Umbilical cord (tissue), 2 donors: Measurements from ENCODE around the gene CDH15. TPM values are rescaled to one million over a fixed set of nuclear protein-coding genes. Genes with fewer than 3 reads are reported as not detected.
"Not testable (repeated sequence)": the region's sequence is repeated elsewhere in the genome, so short reads cannot be mapped to it uniquely, and the experiment has no call there.

Experiments used
- DNase-seq: peaks from one replicate; pipeline ENCODE4 v3.0.0-alpha.2; 2015; ENCODE audit warnings: low spot score
- total RNA-seq: library from RNA; depleted of rRNA; stranded (reverse); fragments of >200 nt; gene quantifications from one replicate; pipeline ENCODE4 v1.2.3, GENCODE V29; 2014; ENCODE audit warnings: low replicate concordance; ENCODE audit not compliant: insufficient read depth

The CDH15 gene
- total RNA-seq, 1 donor from 2014 or later = 0.48 TPM

- DNase-seq = no peak
These were observed 53.1 kb downstream of the CDH15 start for GRCh38 chr16:89224665-89225064.

GRCh38 chr16:89230255-89230654 lies 58.7 kb downstream of the CDH15 start:
- DNase-seq = no peak

GRCh38 chr16:89232107-89232506 lies 60.6 kb downstream of the CDH15 start:
- no peak for DNase-seq

GRCh38 chr16:89233678-89234490 lies 62.3 kb downstream of the CDH15 start:
- DNase-seq = no peak

GRCh38 chr16:89237733-89238132 lies 66.2 kb downstream of the CDH15 start:
- DNase-seq = no peak

GRCh38 chr16:89241187-89242007 lies 69.8 kb downstream of the CDH15 start:
- DNase-seq = peak; percentile 72

- no peak for DNase-seq
These were observed 71.2 kb downstream of the CDH15 start for GRCh38 chr16:89242795-89243200.

- DNase-seq = no peak
These were observed 72.1 kb downstream of the CDH15 start for GRCh38 chr16:89243664-89244063.

GRCh38 chr16:89244264-89244663 lies 72.7 kb downstream of the CDH15 start:
- not testable (repeated sequence) for DNase-seq

- DNase-seq = no peak
These were observed 73.2 kb downstream of the CDH15 start for GRCh38 chr16:89244754-89245153.

Other genes with a start within 250 kb of the CDH15 start
- 1.4 TPM for gene CBFA2T3, start 194.5 kb upstream of the CDH15 start, total RNA-seq
- 36.6 TPM for gene ACSF3, start 77.9 kb upstream of the CDH15 start, total RNA-seq
- gene SLC22A31, start 28.8 kb downstream of the CDH15 start, total RNA-seq = 0.72 TPM
- gene ZNF778, start 46.0 kb downstream of the CDH15 start, total RNA-seq = 43.8 TPM